Measurements from ENCODE around the gene FLRT3.

The FLRT3 gene

DNA sequence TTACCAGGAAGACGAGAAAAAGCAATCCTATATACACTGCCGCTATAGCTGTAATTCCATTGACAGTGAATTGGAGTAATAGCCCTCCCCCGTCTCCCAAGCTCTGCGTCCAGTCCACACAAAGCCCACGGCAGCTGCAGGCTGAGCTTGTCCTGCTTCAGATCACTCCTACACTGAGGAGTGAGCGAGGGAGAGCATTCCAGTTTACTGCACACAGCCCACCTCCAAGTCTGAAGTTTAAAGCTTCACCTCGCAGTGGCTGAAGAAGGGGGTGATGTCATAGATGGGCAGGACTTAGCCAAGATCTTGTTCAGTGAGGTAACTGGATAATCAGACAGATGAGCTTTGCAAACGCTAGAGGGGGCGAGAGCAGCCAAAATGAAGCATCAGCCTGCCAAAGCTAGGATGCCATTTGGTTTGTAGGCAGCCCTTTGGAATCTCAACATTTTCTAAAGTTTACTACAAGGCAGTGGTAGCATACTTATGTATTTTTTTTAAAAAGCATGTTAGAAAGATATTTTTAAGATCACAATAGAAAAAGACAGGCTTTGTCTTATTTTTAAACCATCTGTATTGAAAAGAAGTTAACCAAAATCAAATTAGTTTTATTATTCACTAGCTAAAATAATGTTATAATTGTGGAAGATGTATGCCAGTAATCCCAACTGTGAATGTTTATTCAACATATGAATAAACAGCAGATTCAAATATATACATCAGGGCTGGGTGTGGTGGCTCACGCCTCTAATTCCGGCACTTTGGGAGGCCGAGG, at the start of gene FLRT3:
Gene FLRT3, minus strand, starts transcription at position 213 of the 772 bp plus-strand sequence. CDS start 10,106 bp downstream, outside the sequence.
- Histone ChIP-seq H3K9ac (ENCODE audit: low read depth, low read length) (no peak within 1 kb of the TSS), H3K4me1 (ENCODE audit: control insufficient read depth, insufficient read depth, low read length) (peaks cover 11% of the 10 kb centered on the region), H3K9me3 (ENCODE audit: control insufficient read depth, insufficient read depth, low read length) (no peaks in the 10 kb centered on the region), H3K36me3 (ENCODE audit: control insufficient read depth, insufficient read depth, low read length) (no peaks in the 10 kb centered on the region), H3K4me3 (ENCODE audit: low read depth, low read length) (peak within 1 kb of the TSS; percentile 63), H3K27me3 (ENCODE audit: control insufficient read depth, insufficient read depth, low read length) (peaks cover 3% of the 10 kb centered on the region)

DNA sequence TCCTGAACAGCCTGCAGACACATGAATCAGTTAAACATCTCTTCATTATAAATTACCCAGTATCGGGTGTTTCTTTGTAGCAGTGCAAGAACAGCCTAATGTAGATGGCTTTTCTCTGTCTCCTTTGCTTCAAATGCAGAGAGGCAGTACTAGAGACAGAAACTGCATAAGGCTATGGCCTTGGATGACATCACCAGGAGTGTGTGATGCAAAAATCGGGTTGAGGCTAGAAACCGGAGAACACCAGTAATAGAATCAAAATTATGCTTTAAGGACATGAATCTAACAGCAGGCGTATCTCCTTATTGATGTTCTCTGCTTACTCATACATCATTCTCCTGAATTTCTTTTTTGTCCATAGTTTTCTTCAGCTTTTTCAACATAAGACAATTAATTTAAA, 49.3 kb upstream of the FLRT3 start:
- no peaks in the 10 kb centered on the region for H3K36me3 ChIP-seq (ENCODE audit: control insufficient read depth, insufficient read depth, low read length)
- H3K9ac ChIP-seq (ENCODE audit: low read depth, low read length), result no peak overlapping the region
- no peak overlapping the region for H3K4me3 ChIP-seq (ENCODE audit: low read depth, low read length)
- no peaks in the 10 kb centered on the region for H3K27me3 ChIP-seq (ENCODE audit: control insufficient read depth, insufficient read depth, low read length)
- H3K4me1 ChIP-seq (ENCODE audit: control insufficient read depth, insufficient read depth, low read length), result no peaks in the 10 kb centered on the region
- H3K9me3 ChIP-seq (ENCODE audit: control insufficient read depth, insufficient read depth, low read length), result no peaks in the 10 kb centered on the region

DNA sequence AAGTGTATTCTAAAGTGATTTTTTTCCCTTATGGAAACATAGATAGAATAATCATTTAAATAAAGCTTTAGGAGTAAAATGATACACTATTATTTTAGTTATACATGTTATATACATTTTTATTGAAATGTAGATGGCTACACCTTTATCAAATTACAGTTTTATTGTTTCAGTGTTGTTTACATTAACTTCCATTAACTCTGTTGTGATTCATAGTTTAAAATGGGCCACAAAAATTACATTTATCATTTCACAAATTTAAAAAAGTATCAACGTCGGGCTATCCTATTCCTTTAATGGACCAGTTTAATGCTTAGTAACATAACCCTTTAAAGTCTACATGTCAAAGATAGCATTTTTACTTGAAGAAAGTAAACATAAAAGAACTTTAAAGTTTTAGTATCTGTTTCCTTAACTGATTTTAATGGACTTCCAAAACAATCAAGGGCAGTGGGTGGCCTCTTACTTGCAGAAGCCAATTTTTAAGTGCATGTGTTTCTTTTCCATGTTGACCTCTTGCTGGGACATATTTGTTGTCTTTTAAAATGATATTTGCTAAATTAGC, 47.8 kb upstream of the FLRT3 start:
- no peaks in the 10 kb centered on the region for H3K4me1 ChIP-seq (ENCODE audit: control insufficient read depth, insufficient read depth, low read length)
- no peak overlapping the region for H3K4me3 ChIP-seq (ENCODE audit: low read depth, low read length)
- H3K9me3 ChIP-seq (ENCODE audit: control insufficient read depth, insufficient read depth, low read length), result no peaks in the 10 kb centered on the region
- no peaks in the 10 kb centered on the region for H3K27me3 ChIP-seq (ENCODE audit: control insufficient read depth, insufficient read depth, low read length)
- H3K9ac ChIP-seq (ENCODE audit: low read depth, low read length), result no peak overlapping the region
- H3K36me3 ChIP-seq (ENCODE audit: control insufficient read depth, insufficient read depth, low read length), result no peaks in the 10 kb centered on the region

DNA sequence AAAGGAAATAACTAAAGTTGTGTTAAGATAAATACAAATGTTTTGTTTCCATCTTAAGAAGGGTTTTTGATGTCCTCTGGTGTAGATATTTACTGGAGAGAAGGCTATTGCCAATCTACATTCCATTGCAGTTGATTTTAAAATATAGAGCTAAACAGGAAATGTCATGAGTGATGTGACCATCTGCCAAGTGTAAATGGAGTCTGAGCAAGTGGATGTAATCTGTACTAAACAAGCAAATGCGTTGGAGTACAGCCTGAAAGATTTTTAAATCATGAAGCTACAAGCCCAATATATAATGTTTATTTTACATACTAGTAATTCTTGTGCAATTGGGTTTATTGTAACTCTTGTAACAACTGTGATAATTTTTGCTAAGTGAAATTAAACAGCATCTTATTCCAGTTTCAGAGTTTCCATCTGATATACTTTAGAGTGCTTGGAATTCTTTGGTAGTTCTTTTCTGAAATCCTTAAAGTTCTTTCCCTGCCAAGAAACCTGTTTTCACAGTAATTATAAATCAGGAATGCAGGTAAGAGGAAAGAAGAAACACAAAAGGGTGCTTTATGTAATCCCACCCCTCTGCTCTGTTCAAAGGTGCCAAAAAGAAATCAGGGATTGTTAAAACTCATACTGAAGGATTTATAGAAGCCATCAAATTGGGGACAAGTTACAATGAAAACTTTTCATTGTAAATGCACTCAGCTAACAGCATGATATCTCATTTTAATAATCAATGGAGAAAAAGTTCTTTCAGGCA, 47.2 kb upstream of the FLRT3 start:
- no peaks in the 10 kb centered on the region for H3K4me1 ChIP-seq (ENCODE audit: control insufficient read depth, insufficient read depth, low read length)
- no peak overlapping the region for H3K9ac ChIP-seq (ENCODE audit: low read depth, low read length)
- H3K27me3 ChIP-seq (ENCODE audit: control insufficient read depth, insufficient read depth, low read length), result no peaks in the 10 kb centered on the region
- H3K4me3 ChIP-seq (ENCODE audit: low read depth, low read length), result no peak overlapping the region
- no peaks in the 10 kb centered on the region for H3K36me3 ChIP-seq (ENCODE audit: control insufficient read depth, insufficient read depth, low read length)
- no peaks in the 10 kb centered on the region for H3K9me3 ChIP-seq (ENCODE audit: control insufficient read depth, insufficient read depth, low read length)

DNA sequence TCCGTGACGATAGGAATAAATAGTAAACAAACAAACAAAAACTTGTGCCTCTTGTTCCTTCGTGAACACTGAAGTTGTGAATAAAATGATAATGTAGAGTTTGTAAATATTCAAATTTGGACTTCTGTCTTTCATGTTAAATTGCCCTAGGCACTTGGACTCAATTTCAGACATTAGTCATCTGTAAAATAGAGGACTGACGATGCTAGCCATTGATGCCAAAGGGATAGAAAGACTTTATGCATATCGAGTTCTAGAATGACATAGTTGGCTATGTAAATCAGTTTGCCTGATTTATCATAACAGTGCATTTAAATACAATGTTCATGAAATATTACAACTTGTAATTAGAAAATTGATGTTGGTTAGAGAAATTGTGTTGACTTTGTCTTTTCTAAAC, 45.9 kb upstream of the FLRT3 start:
- Histone ChIP-seq H3K36me3 (ENCODE audit: control insufficient read depth, insufficient read depth, low read length) (no peaks in the 10 kb centered on the region), H3K9me3 (ENCODE audit: control insufficient read depth, insufficient read depth, low read length) (no peaks in the 10 kb centered on the region), H3K27me3 (ENCODE audit: control insufficient read depth, insufficient read depth, low read length) (no peaks in the 10 kb centered on the region), H3K9ac (ENCODE audit: low read depth, low read length) (no peak overlapping the region), H3K4me3 (ENCODE audit: low read depth, low read length) (no peak overlapping the region), H3K4me1 (ENCODE audit: control insufficient read depth, insufficient read depth, low read length) (no peaks in the 10 kb centered on the region)

DNA sequence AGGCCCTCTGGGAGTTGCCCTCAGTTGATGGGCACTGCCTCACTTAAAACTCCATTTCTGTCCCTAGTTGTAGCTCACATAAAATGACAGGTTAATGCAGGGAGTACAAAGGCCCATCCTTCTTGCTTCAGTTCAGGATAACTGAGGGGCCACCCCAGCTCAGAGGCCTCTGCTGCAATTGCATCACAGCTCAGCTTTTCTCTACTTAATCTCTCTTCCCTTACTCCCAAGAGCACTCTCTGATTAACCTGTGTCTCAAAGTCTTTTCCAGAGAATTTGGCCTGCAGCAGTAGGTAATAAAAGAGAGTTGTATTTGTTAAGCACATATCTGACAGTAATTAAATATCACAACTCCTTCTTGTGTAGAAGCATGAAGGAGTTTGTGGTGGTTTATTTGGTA, 40.9 kb upstream of the FLRT3 start:
- Histone ChIP-seq H3K36me3 (ENCODE audit: control insufficient read depth, insufficient read depth, low read length) (no peaks in the 10 kb centered on the region), H3K9ac (ENCODE audit: low read depth, low read length) (no peak overlapping the region), H3K4me3 (ENCODE audit: low read depth, low read length) (no peak overlapping the region)

DNA sequence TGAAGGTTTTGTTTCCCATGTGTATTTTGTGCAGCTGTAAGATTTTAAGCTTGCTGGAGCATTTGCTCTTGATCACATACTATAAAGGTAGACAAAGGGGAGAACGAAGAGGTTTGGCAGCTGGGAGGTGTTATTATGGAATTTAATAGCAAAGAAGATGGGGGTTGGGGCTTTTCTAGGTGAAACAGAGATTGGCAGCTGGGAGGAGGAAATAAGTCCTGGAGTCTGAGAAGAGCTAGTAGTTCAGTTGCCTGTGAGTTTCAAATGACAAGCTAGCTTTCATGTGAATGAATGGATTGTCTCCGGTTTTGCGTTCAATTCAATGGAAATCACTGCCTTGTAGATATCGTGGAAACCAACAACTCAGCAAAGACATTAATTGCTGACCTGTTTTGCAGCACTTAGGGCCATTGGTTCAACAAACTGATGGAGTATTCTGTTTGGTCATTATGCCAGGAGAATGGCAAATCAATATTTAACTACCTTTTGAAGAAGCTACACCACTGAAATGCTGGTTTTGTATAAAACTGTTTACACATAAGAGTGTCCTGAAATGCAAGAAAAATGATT, 38.1 kb upstream of the FLRT3 start:
- Histone ChIP-seq H3K9me3 (ENCODE audit: control insufficient read depth, insufficient read depth, low read length) (no peaks in the 10 kb centered on the region), H3K4me3 (ENCODE audit: low read depth, low read length) (no peak overlapping the region), H3K36me3 (ENCODE audit: control insufficient read depth, insufficient read depth, low read length) (no peaks in the 10 kb centered on the region), H3K9ac (ENCODE audit: low read depth, low read length) (no peak overlapping the region), H3K4me1 (ENCODE audit: control insufficient read depth, insufficient read depth, low read length) (peaks cover 13% of the 10 kb centered on the region), H3K27me3 (ENCODE audit: control insufficient read depth, insufficient read depth, low read length) (no peaks in the 10 kb centered on the region)

More for the DNA sequence above, 40.9 kb upstream of the FLRT3 start:
- Histone ChIP-seq H3K4me1 (ENCODE audit: control insufficient read depth, insufficient read depth, low read length) (peaks cover 11% of the 10 kb centered on the region), H3K9me3 (ENCODE audit: control insufficient read depth, insufficient read depth, low read length) (no peaks in the 10 kb centered on the region), H3K27me3 (ENCODE audit: control insufficient read depth, insufficient read depth, low read length) (no peaks in the 10 kb centered on the region)

- Histone ChIP-seq H3K9me3 (ENCODE audit: control insufficient read depth, insufficient read depth, low read length) (no peaks in the 10 kb centered on the region), H3K4me3 (ENCODE audit: low read depth, low read length) (no peak overlapping the region), H3K36me3 (ENCODE audit: control insufficient read depth, insufficient read depth, low read length) (no peaks in the 10 kb centered on the region), H3K9ac (ENCODE audit: low read depth, low read length) (no peak overlapping the region), H3K27me3 (ENCODE audit: control insufficient read depth, insufficient read depth, low read length) (no peaks in the 10 kb centered on the region), H3K4me1 (ENCODE audit: control insufficient read depth, insufficient read depth, low read length) (peaks cover 14% of the 10 kb centered on the region)
Observed at GRCh38 chr20:14374196-14374595, 36.8 kb upstream of the FLRT3 start.

- H3K4me3 ChIP-seq (ENCODE audit: low read depth, low read length), result no peak overlapping the region
- H3K36me3 ChIP-seq (ENCODE audit: control insufficient read depth, insufficient read depth, low read length), result no peaks in the 10 kb centered on the region
- no peaks in the 10 kb centered on the region for H3K27me3 ChIP-seq (ENCODE audit: control insufficient read depth, insufficient read depth, low read length)
- H3K4me1 ChIP-seq (ENCODE audit: control insufficient read depth, insufficient read depth, low read length), result no peaks in the 10 kb centered on the region
- no peak overlapping the region for H3K9ac ChIP-seq (ENCODE audit: low read depth, low read length)
- no peaks in the 10 kb centered on the region for H3K9me3 ChIP-seq (ENCODE audit: control insufficient read depth, insufficient read depth, low read length)
Observed at GRCh38 chr20:14361509-14362345, 24.3 kb upstream of the FLRT3 start.

- no peaks in the 10 kb centered on the region for H3K36me3 ChIP-seq (ENCODE audit: control insufficient read depth, insufficient read depth, low read length)
- no peaks in the 10 kb centered on the region for H3K9me3 ChIP-seq (ENCODE audit: control insufficient read depth, insufficient read depth, low read length)
- no peaks in the 10 kb centered on the region for H3K4me1 ChIP-seq (ENCODE audit: control insufficient read depth, insufficient read depth, low read length)
- no peaks in the 10 kb centered on the region for H3K27me3 ChIP-seq (ENCODE audit: control insufficient read depth, insufficient read depth, low read length)
- no peak overlapping the region for H3K4me3 ChIP-seq (ENCODE audit: low read depth, low read length)
- H3K9ac ChIP-seq (ENCODE audit: low read depth, low read length), result no peak overlapping the region
Observed at GRCh38 chr20:14360416-14360815, 23.0 kb upstream of the FLRT3 start.

DNA sequence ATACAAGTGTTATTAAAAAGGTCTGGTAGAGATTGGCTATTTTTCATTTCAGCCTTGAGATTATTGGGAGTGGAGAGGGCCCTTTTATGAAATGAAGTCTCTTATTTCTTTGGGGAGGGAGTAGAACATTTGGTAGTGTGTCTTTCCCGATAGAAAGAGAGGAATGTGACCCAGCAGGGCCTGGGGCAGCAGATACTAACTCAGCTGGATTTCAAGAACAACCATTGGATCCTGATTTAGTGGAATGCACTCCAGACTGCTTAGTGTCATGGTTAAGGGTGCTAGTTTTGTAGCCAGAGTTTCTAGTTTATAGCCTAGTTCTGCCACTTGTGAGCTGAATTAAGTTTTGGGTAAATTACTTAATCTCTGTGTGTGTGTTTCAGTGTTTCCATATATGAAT, 18.4 kb upstream of the FLRT3 start:
- no peaks in the 10 kb centered on the region for H3K36me3 ChIP-seq (ENCODE audit: control insufficient read depth, insufficient read depth, low read length)
- no peak overlapping the region for H3K4me3 ChIP-seq (ENCODE audit: low read depth, low read length)
- H3K9me3 ChIP-seq (ENCODE audit: control insufficient read depth, insufficient read depth, low read length), result no peaks in the 10 kb centered on the region
- H3K9ac ChIP-seq (ENCODE audit: low read depth, low read length), result no peak overlapping the region
- no peaks in the 10 kb centered on the region for H3K4me1 ChIP-seq (ENCODE audit: control insufficient read depth, insufficient read depth, low read length)
- H3K27me3 ChIP-seq (ENCODE audit: control insufficient read depth, insufficient read depth, low read length), result no peaks in the 10 kb centered on the region

All from iPS-15b (cell line).